ENCODE measurements around the gene MAPK8IP1.

Gene MAPK8IP1

DNA sequence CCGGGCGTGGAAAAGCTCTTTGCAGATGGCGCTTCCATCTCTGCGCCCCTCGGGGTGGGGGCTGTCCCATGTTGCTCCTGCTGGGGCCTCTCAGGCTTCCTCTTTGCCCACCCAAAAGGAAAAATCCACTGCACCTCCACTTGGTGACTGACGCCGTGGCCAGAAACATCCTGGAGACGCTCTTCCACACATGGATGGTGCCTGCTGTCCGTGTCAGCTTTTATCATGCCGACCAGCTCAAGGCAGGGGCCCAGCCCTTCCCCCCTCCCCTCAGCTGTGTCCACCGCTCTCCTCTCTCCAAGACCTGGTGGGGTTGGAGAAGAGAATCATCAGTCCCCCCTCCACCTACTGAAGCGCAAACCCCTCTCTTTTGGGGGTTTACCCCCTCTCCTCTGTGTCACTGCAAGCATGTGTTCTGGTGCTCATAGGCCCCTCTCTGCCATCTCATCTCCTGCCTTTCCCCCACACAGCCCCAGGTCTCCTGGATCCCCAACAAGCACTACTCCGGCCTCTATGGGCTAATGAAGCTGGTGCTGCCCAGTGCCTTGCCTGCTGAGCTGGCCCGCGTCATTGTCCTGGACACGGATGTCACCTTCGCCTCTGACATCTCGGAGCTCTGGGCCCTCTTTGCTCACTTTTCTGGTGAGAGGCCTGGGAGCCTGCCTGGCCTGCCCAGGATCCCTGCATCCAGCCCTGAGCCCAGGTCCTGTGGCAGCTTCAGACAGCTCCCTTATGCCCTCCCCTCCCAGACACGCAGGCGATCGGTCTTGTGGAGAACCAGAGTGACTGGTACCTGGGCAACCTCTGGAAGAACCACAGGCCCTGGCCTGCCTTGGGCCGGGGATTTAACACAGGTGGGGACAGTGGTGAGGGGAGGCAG lies 38.8 kb downstream of the MAPK8IP1 start:
- no peaks in the 10 kb centered on the region for H3K36me3 ChIP-seq (ENCODE audit: control insufficient read depth, insufficient read depth, low read length, severe bottlenecking)

DNA sequence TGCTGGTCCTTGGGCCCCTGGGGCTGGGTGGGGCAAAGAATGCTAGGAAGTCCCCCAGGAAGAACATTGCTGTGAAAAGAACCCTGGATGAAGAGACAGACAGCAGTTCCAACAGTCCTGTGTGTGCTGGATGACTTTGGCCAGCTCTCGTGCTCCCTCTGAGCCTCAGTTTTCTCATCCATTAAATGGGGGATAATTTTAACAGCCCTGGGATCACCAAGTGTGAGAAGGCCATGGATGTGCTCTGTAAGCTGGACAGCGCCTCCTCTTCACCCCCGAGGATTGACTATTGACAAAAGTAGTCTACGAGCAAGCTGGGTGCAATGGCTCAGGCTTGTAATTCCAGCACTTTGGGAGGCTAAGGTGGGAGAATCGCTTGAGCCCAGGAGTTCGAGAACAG lies 39.5 kb downstream of the MAPK8IP1 start:
- Histone ChIP-seq H3K9ac (ENCODE audit: low read length) (no peak overlapping the region), H3K9me3 (ENCODE audit: control insufficient read depth, low read length) (no peaks in the 10 kb centered on the region), H3K4me3 (ENCODE audit: low read length) (no peak overlapping the region), H3K36me3 (ENCODE audit: control insufficient read depth, insufficient read depth, low read length, severe bottlenecking) (no peaks in the 10 kb centered on the region), H3K27me3 (replicated peaks; ENCODE audit: control insufficient read depth, insufficient read depth, low read length) (peaks cover 29% of the 10 kb centered on the region), H3K4me1 (ENCODE audit: control insufficient read depth, insufficient read depth, low read length) (no peaks in the 10 kb centered on the region)
- DNase-seq (ENCODE audit: low read depth): no peak

More for the DNA sequence above, 38.8 kb downstream of the MAPK8IP1 start:
- no peak overlapping the region for H3K9ac ChIP-seq (ENCODE audit: low read length)
- no peaks in the 10 kb centered on the region for H3K9me3 ChIP-seq (ENCODE audit: control insufficient read depth, low read length)
- H3K4me1 ChIP-seq (ENCODE audit: control insufficient read depth, insufficient read depth, low read length): no peaks in the 10 kb centered on the region
- DNase-seq (ENCODE audit: low read depth): no peak
- no peak overlapping the region for H3K4me3 ChIP-seq (ENCODE audit: low read length)
- peaks cover 29% of the 10 kb centered on the region for H3K27me3 ChIP-seq (replicated peaks; ENCODE audit: control insufficient read depth, insufficient read depth, low read length)

DNA sequence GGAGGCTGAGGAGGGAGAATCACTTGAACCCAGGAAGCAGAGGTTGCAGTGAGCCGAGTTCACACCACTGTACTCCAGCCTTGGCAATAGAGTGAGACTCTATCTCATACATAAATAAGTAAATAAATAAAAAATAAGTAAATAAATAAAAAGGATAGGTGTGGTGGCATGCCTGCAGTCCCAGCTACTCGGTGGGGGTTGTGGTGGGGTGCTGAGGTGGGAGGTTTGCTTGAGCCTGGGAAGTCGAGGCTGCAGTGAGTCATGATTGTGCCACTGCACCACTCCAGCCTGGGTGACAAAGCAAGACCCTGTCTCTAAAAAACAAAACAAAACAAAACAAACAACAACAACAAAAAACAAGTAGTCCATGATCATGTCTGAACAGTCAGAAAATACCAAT lies 40.1 kb downstream of the MAPK8IP1 start:
- H3K4me1 ChIP-seq (ENCODE audit: control insufficient read depth, insufficient read depth, low read length): no peaks in the 10 kb centered on the region
- no peak overlapping the region for H3K9ac ChIP-seq (ENCODE audit: low read length)
- no peaks in the 10 kb centered on the region for H3K9me3 ChIP-seq (ENCODE audit: control insufficient read depth, low read length)
- H3K27me3 ChIP-seq (replicated peaks; ENCODE audit: control insufficient read depth, insufficient read depth, low read length): peaks cover 29% of the 10 kb centered on the region
- no peak overlapping the region for H3K4me3 ChIP-seq (ENCODE audit: low read length)
- DNase-seq (ENCODE audit: low read depth): no peak
- H3K36me3 ChIP-seq (ENCODE audit: control insufficient read depth, insufficient read depth, low read length, severe bottlenecking): no peaks in the 10 kb centered on the region

DNA sequence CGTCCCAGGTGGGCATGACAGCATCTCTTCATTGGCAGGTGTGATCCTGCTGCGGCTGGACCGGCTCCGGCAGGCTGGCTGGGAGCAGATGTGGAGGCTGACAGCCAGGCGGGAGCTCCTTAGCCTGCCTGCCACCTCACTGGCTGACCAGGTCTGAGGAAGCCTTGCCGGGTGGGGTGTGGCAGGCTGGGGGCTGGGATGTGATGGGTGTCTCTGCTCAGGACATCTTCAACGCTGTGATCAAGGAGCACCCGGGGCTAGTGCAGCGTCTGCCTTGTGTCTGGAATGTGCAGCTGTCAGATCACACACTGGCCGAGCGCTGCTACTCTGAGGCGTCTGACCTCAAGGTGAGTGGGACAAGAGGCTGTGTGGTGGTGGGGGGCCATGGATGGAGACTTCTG lies 40.5 kb downstream of the MAPK8IP1 start:
- Histone ChIP-seq H3K9ac (ENCODE audit: low read length) (no peak overlapping the region), H3K27me3 (replicated peaks; ENCODE audit: control insufficient read depth, insufficient read depth, low read length) (peaks cover 29% of the 10 kb centered on the region), H3K36me3 (ENCODE audit: control insufficient read depth, insufficient read depth, low read length, severe bottlenecking) (no peaks in the 10 kb centered on the region), H3K4me1 (ENCODE audit: control insufficient read depth, insufficient read depth, low read length) (no peaks in the 10 kb centered on the region), H3K4me3 (ENCODE audit: low read length) (no peak overlapping the region), H3K9me3 (ENCODE audit: control insufficient read depth, low read length) (no peaks in the 10 kb centered on the region)
- DNase-seq (ENCODE audit: low read depth): no peak

DNA sequence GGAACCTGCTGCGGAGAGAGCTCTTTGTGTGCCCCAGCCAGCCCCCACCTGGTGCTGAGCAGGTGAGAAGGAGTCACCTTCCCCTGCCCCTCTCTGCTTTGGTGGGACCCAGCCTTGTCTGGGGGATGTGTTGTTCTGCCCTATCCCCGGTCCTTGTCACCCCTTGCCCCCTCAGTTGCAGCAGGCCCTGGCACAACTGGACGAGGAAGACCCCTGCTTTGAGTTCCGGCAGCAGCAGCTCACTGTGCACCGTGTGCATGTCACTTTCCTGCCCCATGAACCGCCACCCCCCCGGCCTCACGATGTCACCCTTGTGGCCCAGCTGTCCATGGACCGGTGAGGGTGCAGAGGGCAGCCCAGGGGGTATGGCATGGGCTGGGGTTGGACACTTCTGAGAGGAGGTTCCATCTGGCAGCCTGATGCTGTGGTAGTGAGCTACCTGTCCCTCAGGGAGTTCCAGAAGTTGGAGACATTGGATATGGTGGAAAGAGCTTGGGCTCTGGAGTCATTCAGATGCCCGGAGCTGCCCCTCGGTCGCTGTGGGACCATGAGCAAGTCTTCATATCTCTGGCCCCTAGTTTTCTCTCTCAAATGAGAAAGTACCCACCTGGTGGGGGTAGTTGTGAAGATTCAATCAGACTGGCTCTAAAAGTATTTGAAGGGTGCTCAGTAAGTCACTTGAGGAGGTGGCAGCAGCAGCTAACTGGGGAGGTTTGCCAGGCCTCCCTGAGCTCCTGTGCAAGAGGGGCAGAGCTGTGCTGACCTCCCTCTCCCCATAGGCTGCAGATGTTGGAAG lies 41.3 kb downstream of the MAPK8IP1 start:
- no peak overlapping the region for H3K4me3 ChIP-seq (ENCODE audit: low read length)
- H3K9me3 ChIP-seq (ENCODE audit: control insufficient read depth, low read length): no peaks in the 10 kb centered on the region
- H3K36me3 ChIP-seq (ENCODE audit: control insufficient read depth, insufficient read depth, low read length, severe bottlenecking): no peaks in the 10 kb centered on the region
- DNase-seq (ENCODE audit: low read depth): no peak
- H3K4me1 ChIP-seq (ENCODE audit: control insufficient read depth, insufficient read depth, low read length): peaks cover 4% of the 10 kb centered on the region
- H3K27me3 ChIP-seq (replicated peaks; ENCODE audit: control insufficient read depth, insufficient read depth, low read length): peaks cover 29% of the 10 kb centered on the region
- H3K9ac ChIP-seq (ENCODE audit: low read length): no peak overlapping the region

DNA sequence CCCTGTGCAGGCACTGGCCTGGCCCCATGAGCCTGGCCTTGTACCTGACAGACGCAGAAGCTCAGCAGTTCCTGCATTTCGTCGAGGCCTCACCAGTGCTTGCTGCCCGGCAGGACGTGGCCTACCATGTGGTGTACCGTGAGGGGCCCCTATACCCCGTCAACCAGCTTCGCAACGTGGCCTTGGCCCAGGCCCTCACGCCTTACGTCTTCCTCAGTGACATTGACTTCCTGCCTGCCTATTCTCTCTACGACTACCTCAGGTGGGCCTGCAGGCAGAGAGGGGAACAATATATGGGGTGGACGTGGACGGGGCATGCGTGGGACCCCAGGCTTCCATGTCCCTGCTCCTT lies 41.9 kb downstream of the MAPK8IP1 start:
- no peak for DNase-seq (ENCODE audit: low read depth)
- peaks cover 4% of the 10 kb centered on the region for H3K36me3 ChIP-seq (ENCODE audit: control insufficient read depth, insufficient read depth, low read length, severe bottlenecking)

DNA sequence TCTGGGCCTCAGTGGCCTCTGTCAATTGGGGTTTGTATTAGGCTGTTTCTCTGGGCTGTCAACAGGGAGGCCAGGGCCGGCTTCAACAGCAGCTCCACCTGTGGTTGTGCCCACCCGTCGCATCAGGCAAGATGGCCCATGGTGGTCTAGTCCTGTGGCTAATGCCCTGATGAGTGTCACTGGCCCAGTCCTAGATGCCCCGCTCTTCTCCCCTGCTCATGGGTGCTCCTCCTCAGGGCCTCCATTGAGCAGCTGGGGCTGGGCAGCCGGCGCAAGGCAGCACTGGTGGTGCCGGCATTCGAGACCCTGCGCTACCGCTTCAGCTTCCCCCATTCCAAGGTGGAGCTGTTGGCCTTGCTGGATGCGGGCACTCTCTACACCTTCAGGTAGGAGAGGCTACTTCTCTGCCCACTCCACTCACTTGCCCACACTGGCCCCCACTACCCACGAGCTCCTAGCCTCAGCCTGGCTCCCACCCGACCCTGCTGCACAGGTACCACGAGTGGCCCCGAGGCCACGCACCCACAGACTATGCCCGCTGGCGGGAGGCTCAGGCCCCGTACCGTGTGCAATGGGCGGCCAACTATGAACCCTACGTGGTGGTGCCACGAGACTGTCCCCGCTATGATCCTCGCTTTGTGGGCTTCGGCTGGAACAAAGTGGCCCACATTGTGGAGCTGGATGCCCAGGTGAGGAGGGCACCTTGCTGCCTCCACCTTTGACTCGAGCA lies 42.4 kb downstream of the MAPK8IP1 start:
- Histone ChIP-seq H3K4me3 (ENCODE audit: low read length) (no peak overlapping the region), H3K9me3 (ENCODE audit: control insufficient read depth, low read length) (no peaks in the 10 kb centered on the region), H3K4me1 (ENCODE audit: control insufficient read depth, insufficient read depth, low read length) (peaks cover 10% of the 10 kb centered on the region), H3K9ac (ENCODE audit: low read length) (no peak overlapping the region), H3K36me3 (ENCODE audit: control insufficient read depth, insufficient read depth, low read length, severe bottlenecking) (peaks cover 7% of the 10 kb centered on the region), H3K27me3 (replicated peaks; ENCODE audit: control insufficient read depth, insufficient read depth, low read length) (peaks cover 29% of the 10 kb centered on the region)
- no peak for DNase-seq (ENCODE audit: low read depth)

More for the DNA sequence above, 41.9 kb downstream of the MAPK8IP1 start:
- no peaks in the 10 kb centered on the region for H3K9me3 ChIP-seq (ENCODE audit: control insufficient read depth, low read length)
- peaks cover 10% of the 10 kb centered on the region for H3K4me1 ChIP-seq (ENCODE audit: control insufficient read depth, insufficient read depth, low read length)
- peaks cover 29% of the 10 kb centered on the region for H3K27me3 ChIP-seq (replicated peaks; ENCODE audit: control insufficient read depth, insufficient read depth, low read length)
- H3K4me3 ChIP-seq (ENCODE audit: low read length): no peak overlapping the region
- no peak overlapping the region for H3K9ac ChIP-seq (ENCODE audit: low read length)

DNA sequence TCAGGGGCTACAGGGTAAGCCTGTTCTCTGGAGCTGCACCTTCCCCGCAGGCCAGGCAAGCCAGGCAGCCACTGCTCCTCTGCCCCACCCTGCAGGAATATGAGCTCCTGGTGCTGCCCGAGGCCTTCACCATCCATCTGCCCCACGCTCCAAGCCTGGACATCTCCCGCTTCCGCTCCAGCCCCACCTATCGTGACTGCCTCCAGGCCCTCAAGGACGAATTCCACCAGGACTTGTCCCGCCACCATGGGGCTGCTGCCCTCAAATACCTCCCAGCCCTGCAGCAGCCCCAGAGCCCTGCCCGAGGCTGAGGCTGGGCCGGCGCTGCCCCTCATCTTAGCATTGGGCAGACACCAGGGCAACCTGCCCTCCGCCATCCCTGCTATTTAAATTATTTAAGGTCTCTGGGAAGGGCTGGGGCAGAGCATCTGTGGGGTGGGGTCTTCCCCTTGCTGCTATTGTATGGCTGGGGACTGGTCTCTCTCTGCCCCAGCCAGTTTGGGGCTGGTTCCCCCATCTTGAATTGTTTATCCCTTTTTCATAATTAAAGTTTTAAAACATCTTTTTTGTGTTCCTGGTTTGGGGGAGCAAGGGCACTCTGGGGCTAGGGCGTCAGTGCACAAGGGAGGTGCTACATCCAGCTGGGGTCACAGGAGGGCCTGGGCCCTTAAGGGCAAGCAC lies 43.2 kb downstream of the MAPK8IP1 start:
- Histone ChIP-seq H3K9ac (ENCODE audit: low read length) (no peak overlapping the region), H3K36me3 (ENCODE audit: control insufficient read depth, insufficient read depth, low read length, severe bottlenecking) (peaks cover 16% of the 10 kb centered on the region), H3K27me3 (replicated peaks; ENCODE audit: control insufficient read depth, insufficient read depth, low read length) (peaks cover 23% of the 10 kb centered on the region), H3K4me3 (ENCODE audit: low read length) (no peak overlapping the region), H3K4me1 (ENCODE audit: control insufficient read depth, insufficient read depth, low read length) (peaks cover 10% of the 10 kb centered on the region), H3K9me3 (ENCODE audit: control insufficient read depth, low read length) (no peaks in the 10 kb centered on the region)
- no peak for DNase-seq (ENCODE audit: low read depth)

DNA sequence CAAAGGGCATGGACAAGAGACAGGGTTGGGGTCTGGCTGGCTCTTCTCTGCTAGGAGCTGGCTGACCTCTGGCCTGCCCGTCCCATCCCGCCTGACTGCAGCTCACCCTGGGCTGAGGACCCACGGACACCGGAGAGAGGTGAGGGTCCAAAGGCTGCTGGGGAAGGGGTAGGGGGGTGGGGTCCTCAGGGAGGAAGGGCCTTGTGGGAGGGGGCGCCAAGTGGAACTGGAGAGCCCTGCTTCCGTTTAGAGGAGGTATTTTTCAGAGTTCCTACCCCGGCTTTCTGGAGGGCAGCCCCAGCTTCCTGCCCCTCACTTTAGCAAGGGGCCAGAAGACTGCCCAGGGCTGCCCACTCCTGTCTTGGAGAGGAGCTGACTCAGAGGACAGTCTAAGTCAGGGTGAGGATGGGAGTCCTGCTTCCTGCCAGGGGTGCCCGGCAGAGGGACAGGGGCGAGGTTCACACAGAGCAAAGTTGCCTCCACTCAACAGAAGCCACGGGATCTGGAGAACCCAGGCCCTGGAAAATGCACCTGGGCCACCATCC lies 44.1 kb downstream of the MAPK8IP1 start:
- Histone ChIP-seq H3K4me3 (ENCODE audit: low read length) (no peak overlapping the region), H3K36me3 (ENCODE audit: control insufficient read depth, insufficient read depth, low read length, severe bottlenecking) (peaks cover 24% of the 10 kb centered on the region), H3K4me1 (ENCODE audit: control insufficient read depth, insufficient read depth, low read length) (peaks cover 10% of the 10 kb centered on the region), H3K27me3 (replicated peaks; ENCODE audit: control insufficient read depth, insufficient read depth, low read length) (peaks cover 19% of the 10 kb centered on the region), H3K9ac (ENCODE audit: low read length) (no peak overlapping the region), H3K9me3 (ENCODE audit: control insufficient read depth, low read length) (no peaks in the 10 kb centered on the region)
- DNase-seq (ENCODE audit: low read depth): no peak

DNA sequence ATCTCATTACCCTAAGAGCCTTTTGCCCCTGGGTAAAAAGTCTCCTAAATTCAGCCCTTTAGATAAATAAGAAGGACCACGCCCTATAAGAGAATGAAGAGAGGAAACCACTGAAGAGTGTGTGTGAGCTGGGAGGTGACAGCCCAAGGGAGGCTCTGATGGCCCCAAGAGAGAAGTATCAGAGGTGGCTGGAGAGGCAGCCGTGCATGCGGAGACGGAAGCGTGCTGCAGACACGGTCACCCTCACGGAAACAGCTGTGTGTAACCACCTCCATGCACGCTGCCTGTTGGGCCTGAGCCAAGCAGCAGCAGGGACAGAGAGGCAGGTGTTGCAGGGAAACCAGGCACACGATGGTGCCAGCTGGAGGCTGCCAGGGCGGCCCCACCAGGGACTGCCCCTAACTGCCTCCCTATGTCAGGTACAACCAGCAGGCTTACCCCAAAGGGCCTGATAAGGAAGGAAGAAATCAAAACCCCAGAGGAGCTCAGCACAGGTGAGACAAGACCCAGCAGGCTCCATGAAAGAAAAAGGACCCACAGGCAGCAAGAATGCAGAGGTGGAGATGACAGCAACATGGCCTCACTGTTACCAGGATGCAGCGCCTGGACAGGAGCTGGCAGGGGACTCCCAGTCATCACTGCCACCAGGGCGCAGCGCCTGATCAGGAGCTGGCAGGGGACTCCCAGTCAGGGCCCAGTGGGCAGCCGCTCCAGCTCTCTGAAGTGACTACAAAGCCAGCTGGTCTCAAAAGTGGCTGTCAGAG lies 44.8 kb downstream of the MAPK8IP1 start:
- Histone ChIP-seq H3K9ac (ENCODE audit: low read length) (no peak overlapping the region), H3K9me3 (ENCODE audit: control insufficient read depth, low read length) (no peaks in the 10 kb centered on the region), H3K4me3 (ENCODE audit: low read length) (no peak overlapping the region), H3K36me3 (ENCODE audit: control insufficient read depth, insufficient read depth, low read length, severe bottlenecking) (peaks cover 30% of the 10 kb centered on the region), H3K27me3 (replicated peaks; ENCODE audit: control insufficient read depth, insufficient read depth, low read length) (peaks cover 15% of the 10 kb centered on the region), H3K4me1 (ENCODE audit: control insufficient read depth, insufficient read depth, low read length) (peaks cover 10% of the 10 kb centered on the region)
- DNase-seq (ENCODE audit: low read depth): no peak
